GM23338 (cell line): ENCODE data around the gene CDK14. TPM values are rescaled to one million over a fixed set of nuclear protein-coding genes. Genes with fewer than 3 reads are reported as not detected.
A peak's percentile ranks its signal among the peaks of the same experiment; 100 is the strongest.

Experiments used
- ATAC-seq: fragments of 200-7000 bp; cut with Tn5 transposase; 3 replicates; pipeline ENCODE4 v1.9.1; 2020
- DNase-seq: peaks from one replicate; pipeline ENCODE4 v3.0.0-alpha.2; 2015; ENCODE audit warnings: low spot score
- H2AFZ ChIP-seq: fragments of 200-600 bp; sonication (generic); 2 replicates; pipeline ENCODE4 v1.8.0; 2016; ENCODE audit warnings: antibody characterized with exemption, mild to moderate bottlenecking, moderate library complexity
- H3F3A ChIP-seq: fragments of 200-600 bp; sonication (generic); replicated peaks from 2 replicates; pipeline ENCODE4 v1.8.0; 2017; ENCODE audit warnings: antibody characterized with exemption, mixed run types, low read depth
- H3K27ac ChIP-seq: fragments of 200-600 bp; sonication (generic); 2 replicates; pipeline ENCODE4 v1.6.1; 2016; ENCODE audit warnings: low read depth
- H3K27me3 ChIP-seq: fragments of 200-600 bp; sonication (generic); 2 replicates; pipeline ENCODE4 v1.8.0; 2016; ENCODE audit warnings: mild to moderate bottlenecking, mixed run types, moderate library complexity; ENCODE audit not compliant: insufficient read depth
- H3K36me3 ChIP-seq: fragments of 200-600 bp; sonication (generic); 2 replicates; pipeline ENCODE4 v1.8.0; 2016; ENCODE audit warnings: mild to moderate bottlenecking; ENCODE audit not compliant: insufficient read depth
- H3K4me1 ChIP-seq: fragments of 200-600 bp; sonication (generic); 2 replicates; pipeline ENCODE4 v1.8.0; 2016; ENCODE audit warnings: mild to moderate bottlenecking, moderate library complexity; ENCODE audit not compliant: insufficient read depth
- H3K4me2 ChIP-seq: fragments of 200-600 bp; sonication (generic); 2 replicates; pipeline ENCODE4 v1.7.1; 2017; ENCODE audit warnings: mixed run types
- H3K4me3 ChIP-seq: fragments of 200-600 bp; sonication (generic); 2 replicates; pipeline ENCODE4 v1.6.1; 2016; ENCODE audit warnings: mixed run types
- H3K79me2 ChIP-seq: fragments of 200-600 bp; sonication (generic); replicated peaks from 2 replicates; pipeline ENCODE4 v1.8.0; 2017; ENCODE audit warnings: mild to moderate bottlenecking; ENCODE audit not compliant: insufficient read depth
- H3K9me2 ChIP-seq: fragments of 200-600 bp; sonication (generic); 2 replicates; pipeline ENCODE4 v1.8.0; 2017; ENCODE audit not compliant: insufficient read depth
- H4K20me1 ChIP-seq: fragments of 200-600 bp; sonication (generic); replicated peaks from 2 replicates; pipeline ENCODE4 v1.8.0; 2017; ENCODE audit warnings: mild to moderate bottlenecking; ENCODE audit not compliant: insufficient read depth
- H3K27ac Mint-ChIP-seq: 2 replicates; pipeline ENCODE4 v1.8.0; 2020; ENCODE audit warnings: inconsistent platforms, mild to moderate bottlenecking, moderate library complexity, mixed read lengths
- H3K27me3 Mint-ChIP-seq: 3 replicates; pipeline ENCODE4 v1.8.0; 2022; ENCODE audit warnings: low read depth, mild to moderate bottlenecking, moderate library complexity, mixed read lengths, inconsistent platforms; ENCODE audit not compliant: insufficient read depth, poor library complexity
- H3K36me3 Mint-ChIP-seq: 3 replicates; pipeline ENCODE4 v1.8.0; 2021; ENCODE audit warnings: low read depth, mild to moderate bottlenecking, inconsistent platforms, moderate library complexity, mixed read lengths
- H3K4me1 Mint-ChIP-seq: 3 replicates; pipeline ENCODE4 v1.8.0; 2020; ENCODE audit warnings: mild to moderate bottlenecking, inconsistent platforms, mixed read lengths
- H3K4me3 Mint-ChIP-seq: 3 replicates; pipeline ENCODE4 v1.8.0; 2021; ENCODE audit warnings: moderate library complexity, mild to moderate bottlenecking, inconsistent platforms, mixed read lengths
- H3K9me3 Mint-ChIP-seq: 3 replicates; pipeline ENCODE4 v1.8.0; 2020; ENCODE audit warnings: moderate library complexity, mild to moderate bottlenecking, inconsistent platforms, mixed read lengths
- CREB1 ChIP-seq: fragments of 250-450 bp; sonication (Bioruptor Pico); IDR thresholded peaks from 2 replicates; pipeline ENCODE4 v1.5.0; 2020; ENCODE audit warnings: low read depth, mild to moderate bottlenecking, moderate library complexity
- CTCF ChIP-seq, 2 experiments: fragments of 200-600 bp in 1 of 2; sonication (generic) in 1 of 2; conservative IDR thresholded peaks; 2 replicates each; pipeline versions ENCODE4 v1.5.1 to v1.6.1; 2016 to 2017; ENCODE audit warnings: antibody characterized with exemption in 2 of 2, low read depth in 2 of 2, mild to moderate bottlenecking in 2 of 2, moderate library complexity in 1 of 2
- ETS1 ChIP-seq: IDR thresholded peaks from 2 replicates; pipeline ENCODE4 v1.6.1; 2016; ENCODE audit warnings: antibody characterized with exemption
- EZH2 ChIP-seq: fragments of 200-600 bp; sonication (generic); IDR thresholded peaks from one replicate; pipeline ENCODE4 v1.8.0; 2017; ENCODE audit warnings: antibody characterized with exemption, mild to moderate bottlenecking, low read depth; ENCODE audit not compliant: unreplicated experiment
- JUNB ChIP-seq: IDR thresholded peaks from one replicate; pipeline ENCODE4 v1.6.1; 2016; ENCODE audit warnings: antibody characterized with exemption; ENCODE audit not compliant: unreplicated experiment
- POLR2AphosphoS5 ChIP-seq: IDR thresholded peaks from 2 replicates; pipeline ENCODE4 v1.6.1; 2016; ENCODE audit warnings: antibody characterized with exemption, low read depth
- STAT1 ChIP-seq: IDR thresholded peaks from one replicate; pipeline ENCODE4 v1.6.1; 2016; ENCODE audit warnings: antibody characterized with exemption; ENCODE audit not compliant: unreplicated experiment
- ZNF114 ChIP-seq: fragments of 250-450 bp; sonication (Bioruptor Pico); IDR thresholded peaks from 2 replicates; pipeline ENCODE4 v1.5.0; 2020; ENCODE audit warnings: mild to moderate bottlenecking, moderate library complexity
- ZNF462 ChIP-seq: fragments of 250-450 bp; sonication (Bioruptor Pico); IDR thresholded peaks from 2 replicates; pipeline ENCODE4 v1.5.0; 2020; ENCODE audit warnings: mild to moderate bottlenecking, moderate library complexity
- polyA plus RNA-seq: library from polyadenylated mRNA; unstranded; fragments of >200 nt; fragmentation: Nextera tagmentation; extraction: Ambion mirVana; gene quantifications from 2 replicates; pipeline ENCODE4 v1.2.1, GENCODE V29; 2016
- total RNA-seq: library from RNA; depleted of rRNA; stranded (reverse); fragments of >200 nt; shearing (Covaris generic); gene quantifications from 2 replicates; pipeline ENCODE4 v1.2.3, GENCODE V29; 2014

CDK14 gene
- total and polyA plus RNA-seq, 2 experiments from 2014 or later, result 11.2 to 24.0 TPM

- no peak for TF ChIP-seq ZNF462 (CRISPR knock-in tag)
- TF ChIP-seq STAT1, result no peak
These were observed 429.8 kb downstream of the CDK14 start (continued) for GRCh38 chr7:91025906-91026390.

- no peaks in the 10 kb centered on the region for H3K79me2 ChIP-seq
- H4K20me1 ChIP-seq, result no peaks in the 10 kb centered on the region
- H3K36me3 Mint-ChIP-seq, result peaks cover 21% of the 10 kb centered on the region
- no peak overlapping the region for H3K4me3 Mint-ChIP-seq
- no peak overlapping the region for H3K4me3 ChIP-seq
- no peaks in the 10 kb centered on the region for H3K27me3 ChIP-seq
- H3K27ac ChIP-seq, result no peak overlapping the region
- no peak overlapping the region for H2AFZ ChIP-seq
- peaks cover 4% of the 10 kb centered on the region for H3K27me3 Mint-ChIP-seq
- DNase-seq, result no peak
- no peaks in the 10 kb centered on the region for H3F3A ChIP-seq
- no peaks in the 10 kb centered on the region for H3K9me2 ChIP-seq
- no peaks in the 10 kb centered on the region for H3K36me3 ChIP-seq
- peak overlapping the region; percentile 68; the same call in 1 of the 2 replicates for H3K4me2 ChIP-seq
- peaks cover 51% of the 10 kb centered on the region for H3K4me1 Mint-ChIP-seq
- no peak for TF ChIP-seq EZH2
- no peak for TF ChIP-seq ZNF114 (CRISPR knock-in tag)
- no peak for TF ChIP-seq JUNB
- TF ChIP-seq CREB1 (CRISPR knock-in tag), result no peak
- TF ChIP-seq POLR2AphosphoS5, result no peak
- no peak for TF ChIP-seq CTCF (conservative IDR thresholded peaks at IDR 0.05; ENCODE audit: low read depth in 2 of 2)
- no peak for TF ChIP-seq ETS1
- peak overlapping the region; percentile 36; the same call in 1 of the 2 replicates for H3K27ac Mint-ChIP-seq
- H3K9me3 Mint-ChIP-seq, result peaks cover 5% of the 10 kb centered on the region; the same call in 2 of the 3 replicates
- H3K4me1 ChIP-seq, result peaks cover 50% of the 10 kb centered on the region
- ATAC-seq, result no peak
These were observed 433.6 kb downstream of the CDK14 start for GRCh38 chr7:91029688-91030087.
